PFSK-1 (cell line): Measurements from ENCODE around the gene PCSK6.

Source experiments
- FOXP2 ChIP-seq: optimal IDR thresholded peaks from 2 replicates; pipeline ENCODE3; 2011; ENCODE audit warnings: borderline replicate concordance, control low read depth, inconsistent platforms; ENCODE audit not compliant: insufficient read depth; ENCODE audit errors: extremely low read length, extremely low read depth
- POLR2AphosphoS5 ChIP-seq: IDR thresholded peaks from 2 replicates; pipeline ENCODE4 v1.6.1; 2012; ENCODE audit warnings: low read depth, mild to moderate bottlenecking, control low read depth, low read length, moderate library complexity
- SIN3A ChIP-seq: IDR thresholded peaks from 2 replicates; pipeline ENCODE4 v1.6.1; 2012; ENCODE audit warnings: mild to moderate bottlenecking, low read length, moderate library complexity, borderline replicate concordance; ENCODE audit not compliant: insufficient read depth
- TAF1 ChIP-seq: IDR thresholded peaks from 2 replicates; pipeline ENCODE4 v1.6.1; 2012; ENCODE audit warnings: low read length, control low read depth, borderline replicate concordance; ENCODE audit not compliant: insufficient read depth
- TF ChIP-seq, protein P1 (sequence below), 2 experiments: IDR thresholded peaks; 2 replicates each; pipeline versions ENCODE4 v1.6.1 to v1.8.0; 2011 to 2012; ENCODE audit warnings: low read depth in 2 of 2, low read length in 2 of 2, control low read depth in 1 of 2, inconsistent platforms in 1 of 2, mild to moderate bottlenecking in 1 of 2, moderate library complexity in 1 of 2; ENCODE audit not compliant: insufficient read depth in 1 of 2

- TF ChIP-seq POLR2AphosphoS5: no peak
- TF ChIP-seq TAF1: no peak
- TF ChIP-seq, protein P1, sequence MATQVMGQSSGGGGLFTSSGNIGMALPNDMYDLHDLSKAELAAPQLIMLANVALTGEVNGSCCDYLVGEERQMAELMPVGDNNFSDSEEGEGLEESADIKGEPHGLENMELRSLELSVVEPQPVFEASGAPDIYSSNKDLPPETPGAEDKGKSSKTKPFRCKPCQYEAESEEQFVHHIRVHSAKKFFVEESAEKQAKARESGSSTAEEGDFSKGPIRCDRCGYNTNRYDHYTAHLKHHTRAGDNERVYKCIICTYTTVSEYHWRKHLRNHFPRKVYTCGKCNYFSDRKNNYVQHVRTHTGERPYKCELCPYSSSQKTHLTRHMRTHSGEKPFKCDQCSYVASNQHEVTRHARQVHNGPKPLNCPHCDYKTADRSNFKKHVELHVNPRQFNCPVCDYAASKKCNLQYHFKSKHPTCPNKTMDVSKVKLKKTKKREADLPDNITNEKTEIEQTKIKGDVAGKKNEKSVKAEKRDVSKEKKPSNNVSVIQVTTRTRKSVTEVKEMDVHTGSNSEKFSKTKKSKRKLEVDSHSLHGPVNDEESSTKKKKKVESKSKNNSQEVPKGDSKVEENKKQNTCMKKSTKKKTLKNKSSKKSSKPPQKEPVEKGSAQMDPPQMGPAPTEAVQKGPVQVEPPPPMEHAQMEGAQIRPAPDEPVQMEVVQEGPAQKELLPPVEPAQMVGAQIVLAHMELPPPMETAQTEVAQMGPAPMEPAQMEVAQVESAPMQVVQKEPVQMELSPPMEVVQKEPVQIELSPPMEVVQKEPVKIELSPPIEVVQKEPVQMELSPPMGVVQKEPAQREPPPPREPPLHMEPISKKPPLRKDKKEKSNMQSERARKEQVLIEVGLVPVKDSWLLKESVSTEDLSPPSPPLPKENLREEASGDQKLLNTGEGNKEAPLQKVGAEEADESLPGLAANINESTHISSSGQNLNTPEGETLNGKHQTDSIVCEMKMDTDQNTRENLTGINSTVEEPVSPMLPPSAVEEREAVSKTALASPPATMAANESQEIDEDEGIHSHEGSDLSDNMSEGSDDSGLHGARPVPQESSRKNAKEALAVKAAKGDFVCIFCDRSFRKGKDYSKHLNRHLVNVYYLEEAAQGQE (IDR thresholded peaks at IDR 0.05; ENCODE audit: insufficient read depth in 1 of 2, low read depth in 2 of 2, low read length in 2 of 2): no peak
- no peak for TF ChIP-seq SIN3A
- TF ChIP-seq FOXP2: no peak
These were observed 100.1 kb downstream of the PCSK6 start for GRCh38 chr15:101389362-101389761.
